WERI-Rb-1 (cell line): ENCODE data around the gene EMP3.

ENCODE experiments used
- DNase-seq: peaks from one replicate; pipeline ENCODE4 v3.0.0-alpha.2; 2020
- H3K27ac ChIP-seq: fragments of 250-450 bp; sonication (Bioruptor Pico); 2 replicates; pipeline ENCODE4 v1.5.1; 2020; ENCODE audit warnings: mild to moderate bottlenecking, moderate library complexity
- H3K27me3 ChIP-seq: fragments of 250-450 bp; sonication (Bioruptor Pico); 2 replicates; pipeline ENCODE4 v1.5.1; 2021; ENCODE audit warnings: mild to moderate bottlenecking, low read depth, moderate library complexity; ENCODE audit not compliant: insufficient read depth, severe bottlenecking
- H3K36me3 ChIP-seq: fragments of 250-450 bp; sonication (Bioruptor Pico); 2 replicates; pipeline ENCODE4 v1.5.1; 2020; ENCODE audit warnings: mild to moderate bottlenecking, moderate library complexity
- H3K4me3 ChIP-seq: 2 replicates; pipeline ENCODE4 v1.5.1; 2011; ENCODE audit warnings: low read depth, mild to moderate bottlenecking, control low read depth, low read length
- H3K9me3 ChIP-seq: fragments of 250-450 bp; sonication (Bioruptor Pico); 2 replicates; pipeline ENCODE4 v1.5.1; 2021; ENCODE audit warnings: mild to moderate bottlenecking, moderate library complexity; ENCODE audit not compliant: severe bottlenecking
- CTCF ChIP-seq: IDR thresholded peaks from 2 replicates; pipeline ENCODE4 v1.5.1; 2011; ENCODE audit warnings: low read depth, mild to moderate bottlenecking, control low read depth, inconsistent platforms, low read length

EMP3 gene

GRCh38 chr19:48363500-48363809, 38.1 kb downstream of the EMP3 start:
- peak overlapping the region; percentile 52 for H3K4me3 ChIP-seq
- H3K27me3 ChIP-seq: no peaks in the 10 kb centered on the region
- H3K9me3 ChIP-seq: peaks cover 7% of the 10 kb centered on the region
- no peaks in the 10 kb centered on the region for H3K36me3 ChIP-seq
- peak overlapping the region; percentile 81 for H3K27ac ChIP-seq
- no peak for TF ChIP-seq CTCF
- no peak for DNase-seq

GRCh38 chr19:48363810-48364597, 38.7 kb downstream of the EMP3 start, which contains the start of the genes SYNGR4 and TMEM143:
Gene SYNGR4 (plus strand): TSS chr19:48364367. CDS start chr19:48365843, 1,476 bp downstream.
Gene TMEM143 (minus strand): TSS chr19:48363940. CDS start chr19:48363920, 20 bp downstream.
- no peak for TF ChIP-seq CTCF
- Histone ChIP-seq H3K36me3 (no peaks in the 10 kb centered on the region), H3K9me3 (peaks cover 7% of the 10 kb centered on the region), H3K4me3 (peak within 1 kb of the TSS; percentile 52), H3K27ac (peak within 1 kb of the TSS; percentile 81), H3K27me3 (no peaks in the 10 kb centered on the region)
- DNase-seq: peak; percentile 94

DNA sequence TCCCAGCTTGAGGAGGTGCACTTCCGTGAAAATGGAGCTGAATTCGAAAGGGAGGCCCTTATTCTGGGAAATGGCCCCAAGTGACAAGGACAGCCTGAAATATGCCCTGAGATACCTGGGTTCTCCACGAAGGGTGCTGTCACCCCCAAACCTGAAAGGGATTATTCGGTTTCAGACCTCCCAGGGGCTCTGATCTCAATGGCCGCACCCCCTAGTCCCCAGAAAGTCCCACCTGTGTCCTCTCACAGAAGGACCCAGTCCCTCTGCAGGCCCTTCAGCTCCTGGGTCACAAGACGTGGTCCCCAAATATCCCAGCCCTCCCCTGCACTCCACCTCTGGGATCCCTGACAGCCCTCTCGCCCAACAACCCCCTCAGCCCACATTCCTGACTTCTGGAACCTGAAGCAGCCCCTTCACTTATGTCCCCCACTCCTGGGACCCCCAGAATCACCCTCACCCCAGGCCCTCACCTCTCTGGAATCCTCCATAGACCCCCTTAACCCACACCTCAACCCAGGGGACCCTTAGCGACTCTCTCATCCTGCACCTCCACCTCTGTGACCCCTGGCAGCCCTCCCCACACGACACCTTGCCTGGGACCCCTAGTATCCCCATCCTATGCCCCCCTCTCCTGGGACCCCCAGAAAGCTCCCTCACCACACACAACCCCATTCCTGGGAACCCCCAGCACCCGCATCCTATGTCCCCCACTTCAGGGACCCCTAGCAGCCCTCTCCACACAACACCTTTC, 39.4 kb downstream of the EMP3 start:
- H3K4me3 ChIP-seq: no peak overlapping the region
- no peak for TF ChIP-seq CTCF
- H3K9me3 ChIP-seq: peaks cover 7% of the 10 kb centered on the region
- no peaks in the 10 kb centered on the region for H3K27me3 ChIP-seq
- no peaks in the 10 kb centered on the region for H3K36me3 ChIP-seq
- peak overlapping the region; percentile 81 for H3K27ac ChIP-seq
- DNase-seq: no peak

DNA sequence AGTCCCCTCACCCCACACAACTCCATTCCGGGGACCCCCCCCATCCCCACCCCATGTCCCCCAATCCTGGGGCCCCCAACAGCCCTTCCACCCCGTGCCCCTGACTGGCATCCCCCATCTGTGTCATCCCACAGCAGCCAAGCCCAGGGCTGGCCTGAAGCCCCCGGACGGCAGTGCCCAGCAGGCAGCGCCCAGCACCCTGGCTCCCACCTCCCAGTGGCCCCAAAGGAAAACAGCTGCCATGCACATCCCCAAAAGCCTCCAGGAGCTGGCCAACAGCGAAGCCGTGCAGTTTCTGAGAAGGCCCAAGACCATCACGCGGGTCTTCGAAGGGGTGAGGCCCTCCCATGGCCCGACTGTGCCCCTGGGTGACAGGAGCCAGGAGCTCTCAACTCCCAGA, 40.2 kb downstream of the EMP3 start:
- Histone ChIP-seq H3K36me3 (no peaks in the 10 kb centered on the region), H3K27ac (peak overlapping the region; percentile 47), H3K9me3 (peaks cover 7% of the 10 kb centered on the region), H3K4me3 (no peak overlapping the region), H3K27me3 (no peaks in the 10 kb centered on the region)
- DNase-seq: no peak
- no peak for TF ChIP-seq CTCF

- peak; percentile 72 for DNase-seq
- H3K27ac ChIP-seq: peak overlapping the region; percentile 97
- TF ChIP-seq CTCF: no peak
- peaks cover 7% of the 10 kb centered on the region for H3K9me3 ChIP-seq
- no peaks in the 10 kb centered on the region for H3K27me3 ChIP-seq
- H3K36me3 ChIP-seq: no peaks in the 10 kb centered on the region
- no peak overlapping the region; the same call in none of the 2 replicates for H3K4me3 ChIP-seq
Measured at GRCh38 chr19:48367855-48368254, 42.5 kb downstream of the EMP3 start.
